ENCODE results near the gene VWA2.

Gene VWA2

GRCh38 chr10:114250716-114251115, 11.7 kb downstream of the VWA2 start:
- no peak for DNase-seq

DNA sequence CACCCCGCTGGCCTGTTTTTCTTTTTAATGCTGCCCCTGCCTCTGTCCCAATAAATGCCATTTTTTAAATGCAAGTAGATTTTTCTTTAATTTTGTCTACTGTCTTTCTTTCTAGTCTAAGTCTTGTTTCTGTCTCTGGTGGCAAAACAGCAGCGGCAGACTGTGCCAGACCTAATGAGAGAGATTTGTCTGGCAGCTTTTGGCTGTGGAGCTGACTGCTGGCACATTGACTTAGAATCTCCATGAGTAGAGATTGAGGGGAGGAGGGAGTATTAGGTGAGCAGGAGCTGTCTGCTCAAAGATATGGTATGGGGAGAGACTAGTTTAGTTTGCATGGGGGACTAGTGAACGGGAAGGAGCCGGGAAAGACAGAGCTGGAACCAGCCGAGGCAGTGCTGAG, 13.0 kb downstream of the VWA2 start:
- no peak for DNase-seq

- no peak for DNase-seq
Observed at GRCh38 chr10:114252883-114253282, 13.8 kb downstream of the VWA2 start.

DNA sequence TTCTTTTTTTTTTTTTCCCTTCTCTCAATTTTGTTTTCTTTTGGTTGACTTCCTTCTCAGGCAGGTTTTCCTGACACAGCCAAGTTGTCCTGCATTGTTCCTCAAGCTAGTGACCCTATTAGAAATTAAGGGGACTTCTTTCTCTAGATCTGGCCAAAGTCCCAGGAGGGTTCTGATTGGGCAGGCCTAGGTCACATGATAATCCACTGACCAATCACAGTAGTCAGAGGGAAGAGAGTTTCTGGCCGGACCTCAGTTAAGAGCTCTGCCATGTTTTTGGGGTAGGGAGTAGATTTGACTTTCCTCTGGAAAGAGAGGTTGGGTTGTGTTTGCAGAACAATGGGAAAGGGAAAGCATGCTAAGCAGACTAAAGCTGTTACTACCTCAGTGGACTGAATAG, 16.2 kb downstream of the VWA2 start:
- DNase-seq: no peak

- DNase-seq: no peak
Observed at GRCh38 chr10:114256008-114256765, 17.1 kb downstream of the VWA2 start.

GRCh38 chr10:114256822-114257221, 17.8 kb downstream of the VWA2 start:
- no peak for DNase-seq

GRCh38 chr10:114257498-114257897, 18.4 kb downstream of the VWA2 start:
- DNase-seq: no peak

- peak; percentile 23 for DNase-seq
Observed at GRCh38 chr10:114258274-114258840, 19.3 kb downstream of the VWA2 start.

DNA sequence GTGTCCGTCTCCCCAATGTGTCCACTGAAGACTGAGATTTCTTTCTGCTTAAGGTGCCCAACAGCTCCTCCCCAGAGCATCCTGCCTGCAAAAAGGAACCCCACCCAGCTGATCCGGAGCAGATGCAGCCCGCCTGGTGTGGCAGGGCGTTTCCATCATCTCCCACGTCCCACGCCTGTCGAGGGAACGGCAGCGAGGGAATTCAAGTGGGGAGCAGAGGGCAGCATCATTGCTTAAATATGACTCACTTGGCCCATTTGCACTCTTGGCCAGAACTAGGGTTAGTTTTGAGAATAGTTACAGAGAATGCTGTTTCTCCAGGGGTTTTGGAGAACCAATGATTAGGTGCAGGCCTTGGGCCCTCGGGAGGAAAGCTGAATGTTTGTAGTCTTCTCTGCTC, 20.8 kb downstream of the VWA2 start:
- DNase-seq: no peak

GRCh38 chr10:114260366-114260765, 21.3 kb downstream of the VWA2 start:
- no peak for DNase-seq

GRCh38 chr10:114261076-114261475, 22.0 kb downstream of the VWA2 start:
- DNase-seq: no peak

DNA sequence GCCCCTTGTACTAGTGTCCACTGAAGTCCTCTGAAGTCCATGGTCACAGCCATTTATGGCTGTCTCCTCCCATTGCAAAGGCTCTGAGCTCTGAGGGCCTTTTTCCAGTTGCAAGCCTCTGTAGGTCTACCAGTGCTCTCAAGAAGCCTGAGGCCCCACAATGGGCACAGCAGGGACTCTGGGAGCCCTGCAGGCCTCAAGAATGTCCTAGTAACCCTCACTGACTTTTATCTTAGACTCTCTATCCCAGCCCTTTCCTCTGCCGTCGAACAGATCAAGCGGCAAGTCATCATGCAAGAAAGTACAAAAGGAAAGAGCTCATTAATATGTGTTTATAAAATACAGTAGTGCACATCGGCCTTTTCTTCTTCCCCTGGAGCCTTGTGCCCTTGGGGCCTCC, 23.4 kb downstream of the VWA2 start:
- DNase-seq: no peak

- no peak for DNase-seq
Observed at GRCh38 chr10:114265392-114266053, 26.5 kb downstream of the VWA2 start.

- DNase-seq: no peak
Observed at GRCh38 chr10:114266521-114266920, 27.5 kb downstream of the VWA2 start.

DNA sequence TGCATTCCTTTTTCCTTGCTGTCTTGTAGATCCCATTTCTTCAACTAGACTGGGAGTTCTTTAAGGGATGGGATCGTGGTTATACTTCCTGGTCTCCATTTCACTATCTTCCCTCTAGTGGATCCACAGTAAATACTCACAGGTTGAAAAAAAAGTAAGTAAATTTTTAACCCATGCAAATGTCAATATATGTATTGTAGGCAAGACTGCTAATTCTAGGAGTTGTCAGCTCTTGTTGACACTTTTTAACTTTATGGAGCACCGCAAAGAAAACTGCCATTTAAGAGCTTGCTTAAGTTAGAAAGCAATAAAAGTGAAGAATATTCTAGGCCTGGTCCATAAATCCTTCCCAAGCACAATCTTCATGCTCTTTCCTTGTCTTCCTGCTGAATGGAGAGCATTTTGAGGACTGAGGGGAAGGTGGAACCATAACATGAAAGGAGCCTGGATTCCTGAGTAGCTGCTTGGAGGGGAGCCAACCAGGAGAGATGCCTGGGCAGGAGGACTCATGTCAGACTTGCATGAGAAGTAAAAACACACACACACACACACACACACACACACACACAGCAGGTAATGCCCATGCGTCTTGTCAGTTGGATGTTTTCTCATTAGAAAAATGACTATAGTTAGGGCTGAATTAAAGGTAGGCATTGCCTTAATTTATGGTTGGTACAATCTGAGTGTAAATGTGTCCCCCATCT, 32.2 kb downstream of the VWA2 start:
- DNase-seq: no peak

- no peak for DNase-seq
Observed at GRCh38 chr10:114271779-114272167, 32.7 kb downstream of the VWA2 start.

GRCh38 chr10:114272696-114273095, 33.6 kb downstream of the VWA2 start:
- DNase-seq: no peak

- no peak for DNase-seq
Observed at GRCh38 chr10:114273910-114274309, 34.9 kb downstream of the VWA2 start.

DNA sequence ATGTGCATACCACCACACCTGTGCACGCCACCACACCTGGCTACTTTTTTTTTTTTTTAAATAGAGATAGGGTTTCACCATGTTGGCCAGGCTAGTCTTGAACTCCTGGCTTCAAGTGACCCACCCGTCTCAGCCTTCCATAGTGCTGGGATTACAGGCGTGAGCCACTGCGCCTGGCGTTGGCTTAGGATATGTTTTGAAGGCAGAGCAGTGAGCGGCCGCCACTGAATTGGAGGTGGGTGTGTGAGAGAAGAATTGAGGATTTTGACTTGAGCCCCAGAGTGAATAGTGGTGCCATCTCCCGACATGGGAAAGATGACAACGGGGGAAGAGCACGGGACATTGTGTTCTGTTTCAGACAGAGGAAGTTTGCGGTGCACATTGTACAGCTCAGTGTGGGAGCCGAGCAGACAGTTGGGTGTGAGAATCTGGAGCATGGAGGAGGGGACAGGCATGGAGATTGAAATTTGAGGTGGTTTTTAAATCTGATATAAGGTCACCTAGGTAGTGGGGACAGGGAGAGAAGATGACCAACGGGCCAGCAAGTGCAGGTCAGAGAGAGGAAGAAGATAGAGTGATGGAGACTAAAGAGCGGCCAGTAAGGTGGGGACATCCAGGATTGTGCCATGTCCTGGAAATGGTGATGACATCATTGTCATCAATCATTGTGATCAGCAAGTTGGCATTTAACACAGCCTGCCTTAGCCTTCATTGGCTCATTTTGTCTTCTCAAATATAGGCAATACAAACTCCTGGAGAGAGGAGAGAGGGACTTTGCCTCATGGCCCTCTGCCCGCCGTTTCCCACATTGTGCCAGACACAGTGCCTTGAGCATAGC, 35.8 kb downstream of the VWA2 start:
- DNase-seq: no peak

GRCh38 chr10:114276066-114276465, 37.0 kb downstream of the VWA2 start:
- DNase-seq: no peak

GRCh38 chr10:114276671-114277070, 37.6 kb downstream of the VWA2 start:
- no peak for DNase-seq

DNA sequence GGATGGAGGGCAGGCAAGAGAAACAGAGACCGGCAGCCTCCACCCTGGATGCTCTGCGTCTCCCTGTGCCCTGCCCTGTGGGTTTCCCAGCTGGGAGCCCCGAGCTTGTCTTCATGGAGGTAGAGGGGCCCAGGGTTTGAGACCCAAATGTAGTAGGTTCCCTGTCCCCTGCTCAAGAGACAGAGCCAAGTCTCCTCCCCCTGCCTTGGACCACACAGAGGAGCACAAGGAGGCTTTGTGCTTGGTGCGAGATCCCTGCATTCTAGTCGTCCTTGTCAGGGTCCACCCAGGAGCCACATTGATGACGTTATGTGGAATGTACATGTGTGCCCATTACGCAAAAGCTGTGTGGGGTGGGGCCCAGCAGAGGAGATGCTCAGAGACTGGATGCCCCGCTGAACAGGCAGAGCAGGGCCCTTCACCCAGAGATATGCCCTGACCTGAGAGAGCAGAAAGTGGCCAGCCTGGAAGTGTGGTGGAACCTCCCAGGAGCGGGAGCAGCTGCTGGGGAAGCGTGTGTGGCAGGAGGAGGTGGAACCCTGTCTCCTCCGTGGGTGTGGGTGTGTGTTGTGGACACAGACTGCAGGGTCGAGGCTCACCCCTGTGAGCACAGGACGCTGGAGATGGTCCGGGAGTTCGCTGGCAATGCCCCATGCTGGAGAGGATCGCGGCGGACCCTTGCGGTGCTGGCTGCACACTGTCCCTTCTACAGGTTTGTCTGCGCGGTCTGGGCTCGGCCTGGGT, 39.3 kb downstream of the VWA2 start:
- DNase-seq: no peak

Data from NCI-H510A treated with DMSO at 0.1 percent for 48 hours (cell line).